ENCODE results near the gene HAND2. TPM values are rescaled to one million over a fixed set of nuclear protein-coding genes. Genes with fewer than 3 reads are reported as not detected.

HAND2 gene
- total RNA-seq, 1 donor from 2014 or later = not detected

DNA sequence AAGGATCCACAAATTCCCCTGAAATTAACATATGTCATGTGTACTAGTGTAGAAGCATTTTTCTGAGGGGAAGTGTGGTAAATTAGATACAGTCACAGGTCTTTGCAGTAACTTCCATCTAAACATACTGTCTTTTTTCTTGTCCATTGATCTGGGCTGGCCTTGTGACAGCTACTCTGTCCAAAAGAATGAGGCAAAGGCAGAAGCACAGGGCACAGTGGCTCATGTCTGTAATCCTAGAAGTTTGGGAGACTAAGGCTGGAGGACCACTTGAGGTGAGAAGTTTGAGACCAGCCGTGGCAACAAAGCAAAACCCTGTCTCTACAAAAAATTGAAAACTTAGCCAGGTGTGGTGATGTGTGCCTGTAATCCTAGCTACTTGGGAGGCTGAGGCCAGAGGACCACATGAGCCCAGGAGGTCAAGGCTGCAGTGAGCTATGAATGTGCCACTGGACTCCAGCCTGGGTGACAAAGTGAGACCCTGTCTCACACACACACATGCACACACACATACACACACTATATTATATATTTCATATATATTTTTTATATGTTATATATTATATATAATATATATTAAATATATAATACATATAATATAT, 47.6 kb downstream of the HAND2 start:
- H3K4me3 Mint-ChIP-seq = no peak overlapping the region
- peaks cover 2% of the 10 kb centered on the region for H3K36me3 Mint-ChIP-seq (ENCODE audit: low read depth)
- H3K27me3 Mint-ChIP-seq (ENCODE audit: low read depth) = no peaks in the 10 kb centered on the region
- no peak for DNase-seq (ENCODE audit: low read depth, low spot score)
- no peaks in the 10 kb centered on the region for H3K9me3 Mint-ChIP-seq
- H3K4me1 Mint-ChIP-seq = no peaks in the 10 kb centered on the region
- no peak overlapping the region for H3K27ac Mint-ChIP-seq (ENCODE audit: unreplicated experiment)
- TF ChIP-seq, protein P1, sequence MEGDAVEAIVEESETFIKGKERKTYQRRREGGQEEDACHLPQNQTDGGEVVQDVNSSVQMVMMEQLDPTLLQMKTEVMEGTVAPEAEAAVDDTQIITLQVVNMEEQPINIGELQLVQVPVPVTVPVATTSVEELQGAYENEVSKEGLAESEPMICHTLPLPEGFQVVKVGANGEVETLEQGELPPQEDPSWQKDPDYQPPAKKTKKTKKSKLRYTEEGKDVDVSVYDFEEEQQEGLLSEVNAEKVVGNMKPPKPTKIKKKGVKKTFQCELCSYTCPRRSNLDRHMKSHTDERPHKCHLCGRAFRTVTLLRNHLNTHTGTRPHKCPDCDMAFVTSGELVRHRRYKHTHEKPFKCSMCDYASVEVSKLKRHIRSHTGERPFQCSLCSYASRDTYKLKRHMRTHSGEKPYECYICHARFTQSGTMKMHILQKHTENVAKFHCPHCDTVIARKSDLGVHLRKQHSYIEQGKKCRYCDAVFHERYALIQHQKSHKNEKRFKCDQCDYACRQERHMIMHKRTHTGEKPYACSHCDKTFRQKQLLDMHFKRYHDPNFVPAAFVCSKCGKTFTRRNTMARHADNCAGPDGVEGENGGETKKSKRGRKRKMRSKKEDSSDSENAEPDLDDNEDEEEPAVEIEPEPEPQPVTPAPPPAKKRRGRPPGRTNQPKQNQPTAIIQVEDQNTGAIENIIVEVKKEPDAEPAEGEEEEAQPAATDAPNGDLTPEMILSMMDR (conservative IDR thresholded peaks at IDR 0.05) = no peak

DNA sequence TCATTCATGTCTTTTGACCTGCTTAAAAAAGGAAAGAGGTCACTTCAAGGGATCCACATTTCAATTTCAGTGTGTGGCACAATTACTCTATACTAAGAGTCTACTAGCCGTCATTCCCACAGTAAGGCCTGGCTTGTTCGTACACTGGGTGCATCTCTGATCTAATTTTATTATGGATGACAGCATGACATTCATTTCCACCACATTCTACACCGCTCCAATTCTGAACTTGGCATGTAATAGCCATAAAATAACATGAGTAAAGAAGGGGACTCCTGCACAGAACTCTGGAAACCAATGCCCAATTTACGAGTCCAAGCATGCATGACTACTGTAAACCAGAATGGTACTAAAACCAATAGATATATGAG, 51.1 kb downstream of the HAND2 start:
- no peak for DNase-seq (ENCODE audit: low read depth, low spot score)
- no peak overlapping the region for H3K4me3 Mint-ChIP-seq
- TF ChIP-seq, protein P1 (conservative IDR thresholded peaks at IDR 0.05) = no peak
- H3K4me1 Mint-ChIP-seq = no peaks in the 10 kb centered on the region
- H3K27me3 Mint-ChIP-seq (ENCODE audit: low read depth) = no peaks in the 10 kb centered on the region
- no peaks in the 10 kb centered on the region for H3K9me3 Mint-ChIP-seq
- peaks cover 2% of the 10 kb centered on the region for H3K36me3 Mint-ChIP-seq (ENCODE audit: low read depth)
- H3K27ac Mint-ChIP-seq (ENCODE audit: unreplicated experiment) = no peak overlapping the region

DNA sequence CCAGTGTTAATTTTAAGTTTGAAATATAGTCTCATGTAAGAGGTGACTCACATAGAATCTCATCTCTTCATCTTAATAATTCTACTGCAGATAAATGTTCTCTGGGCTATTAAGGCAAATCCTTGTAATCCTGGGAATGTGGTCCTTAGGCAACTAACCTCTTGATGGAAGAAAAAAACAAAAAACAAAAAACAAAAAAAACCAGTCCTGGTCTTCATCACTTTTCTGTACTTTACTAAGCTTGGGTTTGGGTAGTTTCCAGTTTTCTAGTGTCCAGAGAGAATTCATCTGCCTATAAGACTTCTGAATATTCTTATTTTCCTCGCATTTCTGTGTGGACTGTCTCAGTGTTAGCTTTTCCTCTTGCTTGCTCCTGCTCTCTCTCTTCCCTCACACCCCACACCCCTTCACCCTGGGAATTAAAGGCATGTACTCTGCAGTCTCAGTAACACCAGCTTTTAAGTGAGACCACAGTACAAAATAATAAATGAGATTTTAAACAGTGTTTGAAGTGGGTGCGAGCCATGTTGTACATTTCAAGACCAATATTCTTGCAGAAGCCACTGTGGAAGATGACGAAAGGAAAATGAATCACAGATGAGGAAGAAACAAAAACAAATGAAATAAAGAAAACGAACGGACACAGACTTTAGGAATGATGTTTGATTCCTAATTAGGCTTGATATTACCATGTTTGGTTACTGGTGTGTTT, 51.7 kb downstream of the HAND2 start:
- H3K9me3 Mint-ChIP-seq = peaks cover 1% of the 10 kb centered on the region
- H3K4me1 Mint-ChIP-seq = no peaks in the 10 kb centered on the region
- no peaks in the 10 kb centered on the region for H3K27me3 Mint-ChIP-seq (ENCODE audit: low read depth)
- no peak for DNase-seq (ENCODE audit: low read depth, low spot score)
- no peak overlapping the region for H3K4me3 Mint-ChIP-seq
- H3K27ac Mint-ChIP-seq (ENCODE audit: unreplicated experiment) = no peak overlapping the region
- TF ChIP-seq, protein P1 (conservative IDR thresholded peaks at IDR 0.05) = no peak
- peaks cover 2% of the 10 kb centered on the region for H3K36me3 Mint-ChIP-seq (ENCODE audit: low read depth)

DNA sequence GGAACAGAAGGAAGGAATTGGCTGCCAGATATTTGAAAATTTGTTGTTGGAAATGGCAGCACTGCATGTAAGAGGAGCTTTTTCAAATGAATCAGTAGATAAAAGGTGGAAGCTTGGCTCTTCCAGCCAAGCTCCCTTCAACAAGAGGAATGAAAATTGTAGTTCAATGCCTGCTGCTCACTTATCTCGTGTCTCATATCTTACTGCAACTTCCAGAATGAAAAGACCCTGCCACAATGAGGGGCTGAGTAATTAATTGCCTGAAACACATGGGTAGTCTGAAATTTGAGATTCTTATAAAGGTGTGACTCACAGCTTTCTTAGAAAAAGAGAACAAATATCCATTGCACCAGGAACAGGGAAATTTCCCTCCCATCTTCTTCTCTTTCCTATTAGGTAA, 53.0 kb downstream of the HAND2 start:
- Mint-ChIP-seq H3K27me3 (ENCODE audit: low read depth) (no peaks in the 10 kb centered on the region), H3K4me3 (no peak overlapping the region), H3K36me3 (ENCODE audit: low read depth) (no peaks in the 10 kb centered on the region), H3K9me3 (peaks cover 3% of the 10 kb centered on the region), H3K4me1 (no peaks in the 10 kb centered on the region), H3K27ac (ENCODE audit: unreplicated experiment) (no peak overlapping the region)
- DNase-seq (ENCODE audit: low read depth, low spot score) = no peak
- TF ChIP-seq, protein P1 (conservative IDR thresholded peaks at IDR 0.05) = no peak

Other genes with a start within 250 kb of the HAND2 start
- gene HMGB2, start 195.9 kb downstream of the HAND2 start, total RNA-seq = 274 and 281 TPM in 2 replicates
- 44.3 and 47.1 TPM in 2 replicates for gene SAP30, start 159.3 kb downstream of the HAND2 start, total RNA-seq
- gene SCRG1, start 131.1 kb downstream of the HAND2 start, total RNA-seq = 4.8 and 5.1 TPM in 2 replicates